Mucosa of gallbladder (tissue), 1 donor: Measurements from ENCODE around the gene ZNF653. TPM values are rescaled to one million over a fixed set of nuclear protein-coding genes. Genes with fewer than 3 reads are reported as not detected.
"Not testable (repeated sequence)": the region's sequence is repeated elsewhere in the genome, so short reads cannot be mapped to it uniquely, and the experiment has no call there.

Experiments used
- DNase-seq: peaks from one replicate; pipeline ENCODE4 v3.0.0-alpha.2; 2020; ENCODE audit warnings: low spot score
- total RNA-seq: library from RNA; stranded (reverse); gene quantifications from one replicate; pipeline ENCODE4 v1.2.1, GENCODE V29; 2021
- donor health status: DM: no; HTN: no; CAD: no.

The ZNF653 gene
- total RNA-seq, 1 donor from 2014 or later: 13.8 TPM

DNA sequence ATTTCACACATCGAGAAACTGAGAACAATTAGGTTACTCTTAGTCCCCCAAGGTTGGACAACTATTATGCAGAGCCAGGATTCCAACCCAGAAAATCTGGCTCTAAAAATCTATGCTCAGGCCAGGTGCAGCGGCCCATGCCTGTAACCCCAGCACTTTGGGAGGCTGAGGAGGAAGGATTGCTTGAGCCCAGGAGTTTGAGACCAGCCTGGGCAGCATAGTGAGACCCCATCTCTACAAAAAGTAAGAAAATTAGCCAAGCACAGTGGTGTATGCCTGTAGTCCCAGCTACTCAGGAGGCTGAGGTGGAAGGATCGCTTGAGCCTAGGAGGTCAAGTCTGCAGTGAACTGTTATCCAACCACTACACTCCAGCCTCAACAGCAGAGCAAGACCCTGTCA, 72.1 kb downstream of the ZNF653 start:
- not testable (repeated sequence) for DNase-seq

Other genes starting within 250 kb of the ZNF653 start
- gene DOCK6, start 243.3 kb downstream of the ZNF653 start, total RNA-seq: 102 TPM
- not detected for gene TSPAN16, start 209.7 kb downstream of the ZNF653 start, total RNA-seq
- 41.9 TPM for gene RAB3D, start 166.2 kb downstream of the ZNF653 start, total RNA-seq
- 136 TPM for gene TMEM205, start 159.6 kb downstream of the ZNF653 start, total RNA-seq
- gene CCDC159, start 159.3 kb downstream of the ZNF653 start, total RNA-seq: 66.1 TPM
- 34.2 TPM for gene PLPPR2, start 150.4 kb downstream of the ZNF653 start, total RNA-seq
- gene SWSAP1, start 131.2 kb downstream of the ZNF653 start, total RNA-seq: 4.9 TPM
- gene EPOR, start 121.5 kb downstream of the ZNF653 start, total RNA-seq: 17.8 TPM
- gene RGL3, start 86.5 kb downstream of the ZNF653 start, total RNA-seq: 72.0 TPM
- 1.4 TPM for gene ODAD3, start 70.7 kb downstream of the ZNF653 start, total RNA-seq
- gene PRKCSH, start 70.2 kb downstream of the ZNF653 start, total RNA-seq: 357 TPM
- 0.20 TPM for gene ELAVL3, start 24.8 kb downstream of the ZNF653 start, total RNA-seq
- gene ECSIT, start 23.3 kb upstream of the ZNF653 start, total RNA-seq: 52.9 TPM
- gene CNN1, start 33.0 kb upstream of the ZNF653 start, total RNA-seq: 1,051 TPM
- 53.8 TPM for gene ELOF1, start 53.4 kb upstream of the ZNF653 start, total RNA-seq
- gene ACP5, start 71.8 kb upstream of the ZNF653 start, total RNA-seq: 18.0 TPM
- 13.9 TPM for gene ZNF627, start 91.6 kb upstream of the ZNF653 start, total RNA-seq
- 8.7 TPM for gene ZNF823, start 233.1 kb upstream of the ZNF653 start, total RNA-seq